Stimulated activated CD8-positive, alpha-beta memory T cell treated with anti-CD3 and anti-CD28 coated beads, Interleukin-15, amount 100 ng/mL, for 1 hour (primary cell): Measurements from ENCODE around the gene CDC42BPG.

Experiments used
- DNase-seq: peaks from one replicate; pipeline ENCODE4 v3.0.0-alpha.2; 2020; ENCODE audit warnings: low read depth

CDC42BPG gene

GRCh38 chr11:64865286-64866172, 21.1 kb upstream of the CDC42BPG start:
- no peak for DNase-seq

- DNase-seq = no peak
Measured at GRCh38 chr11:64864473-64865285, 20.2 kb upstream of the CDC42BPG start.

- no peak for DNase-seq
Measured at GRCh38 chr11:64864135-64864472, 19.7 kb upstream of the CDC42BPG start.

GRCh38 chr11:64863391-64864060, 19.1 kb upstream of the CDC42BPG start:
- no peak for DNase-seq

- no peak for DNase-seq
Measured at GRCh38 chr11:64862987-64863390, 18.5 kb upstream of the CDC42BPG start.

GRCh38 chr11:64861227-64861975, 16.9 kb upstream of the CDC42BPG start:
- DNase-seq = no peak

GRCh38 chr11:64859542-64860414, 15.3 kb upstream of the CDC42BPG start:
- DNase-seq = no peak

GRCh38 chr11:64858467-64859263, 14.2 kb upstream of the CDC42BPG start:
- DNase-seq = no peak

- DNase-seq = no peak
Measured at GRCh38 chr11:64857485-64857884, 13.0 kb upstream of the CDC42BPG start.

GRCh38 chr11:64856382-64857227, 12.2 kb upstream of the CDC42BPG start:
- DNase-seq = no peak

GRCh38 chr11:64855596-64856304, 11.3 kb upstream of the CDC42BPG start:
- no peak for DNase-seq

GRCh38 chr11:64854534-64855502, 10.4 kb upstream of the CDC42BPG start:
- DNase-seq = no peak

- no peak for DNase-seq
Measured at GRCh38 chr11:64854157-64854533, 9.7 kb upstream of the CDC42BPG start.

GRCh38 chr11:64853709-64854108, 9.3 kb upstream of the CDC42BPG start:
- no peak for DNase-seq

GRCh38 chr11:64852804-64853509, 8.5 kb upstream of the CDC42BPG start:
- DNase-seq = no peak

- no peak for DNase-seq
Measured at GRCh38 chr11:64851831-64852351, 7.4 kb upstream of the CDC42BPG start.
